SJSA1 (cell line): ENCODE results near the gene ZSCAN4. TPM values are rescaled to one million over a fixed set of nuclear protein-coding genes. Genes with fewer than 3 reads are reported as not detected.
A peak's percentile ranks its signal among the peaks of the same experiment; 100 is the strongest.

Source experiments
- DNase-seq, 2 experiments: peaks; one replicate each; pipeline ENCODE4 v3.0.0-alpha.2; 2015 to 2020; ENCODE audit warnings: low spot score in 2 of 2, low read depth in 1 of 2
- H3K27ac ChIP-seq: fragments of 250-450 bp; sonication (Bioruptor Pico); 2 replicates; pipeline ENCODE4 v1.5.1; 2020; ENCODE audit warnings: mild to moderate bottlenecking, moderate library complexity
- H3K27me3 ChIP-seq: fragments of 250-450 bp; sonication (Bioruptor Pico); replicated peaks from 2 replicates; pipeline ENCODE4 v1.5.1; 2020; ENCODE audit warnings: mild to moderate bottlenecking, moderate library complexity
- H3K36me3 ChIP-seq: fragments of 250-450 bp; sonication (Bioruptor Pico); 2 replicates; pipeline ENCODE4 v1.5.1; 2020; ENCODE audit warnings: mild to moderate bottlenecking
- H3K4me1 ChIP-seq: fragments of 250-450 bp; sonication (Bioruptor Pico); replicated peaks from 2 replicates; pipeline ENCODE4 v1.6.1; 2021; ENCODE audit warnings: mild to moderate bottlenecking
- H3K4me3 ChIP-seq: fragments of 250-450 bp; sonication (Bioruptor Pico); 2 replicates; pipeline ENCODE4 v1.5.1; 2020; ENCODE audit warnings: mild to moderate bottlenecking
- H3K9me3 ChIP-seq: fragments of 250-450 bp; sonication (Bioruptor Pico); replicated peaks from 2 replicates; pipeline ENCODE4 v1.5.1; 2020; ENCODE audit warnings: mild to moderate bottlenecking
- total RNA-seq: library from RNA; depleted of rRNA; stranded (reverse); fragments of >200 nt; shearing (Covaris generic); gene quantifications from 2 replicates; pipeline ENCODE4 v1.2.3, GENCODE V29; 2014

The ZSCAN4 gene
- total RNA-seq, 1 experiment from 2014 or later = not detected

- no peaks in the 10 kb centered on the region for H3K4me1 ChIP-seq
- no peak for DNase-seq
- H3K9me3 ChIP-seq = 0 out of 2 replicates have a peak, but pooled peaks cover 4% of the 10 kb centered on the region
- H3K27me3 ChIP-seq = no peaks in the 10 kb centered on the region
- H3K27ac ChIP-seq = no peak overlapping the region
- H3K4me3 ChIP-seq = no peak overlapping the region
- H3K36me3 ChIP-seq = no peaks in the 10 kb centered on the region
Measured at GRCh38 chr19:57655443-57655842, 13.3 kb upstream of the ZSCAN4 start.

- Histone ChIP-seq H3K4me1 (no peaks in the 10 kb centered on the region), H3K27ac (no peak overlapping the region), H3K4me3 (no peak overlapping the region), H3K9me3 (0 out of 2 replicates have a peak, but pooled peaks cover 4% of the 10 kb centered on the region), H3K27me3 (no peaks in the 10 kb centered on the region), H3K36me3 (no peaks in the 10 kb centered on the region)
- DNase-seq = no peak
Measured at GRCh38 chr19:57656346-57656745, 12.4 kb upstream of the ZSCAN4 start.

GRCh38 chr19:57664269-57665127, 4.2 kb upstream of the ZSCAN4 start:
- no peaks in the 10 kb centered on the region for H3K27me3 ChIP-seq
- H3K27ac ChIP-seq = no peak overlapping the region

GRCh38 chr19:57665261-57665806, 3.4 kb upstream of the ZSCAN4 start:
- no peak for DNase-seq
- H3K27ac ChIP-seq = no peak overlapping the region

More at GRCh38 chr19:57664269-57665127, 4.2 kb upstream of the ZSCAN4 start:
- DNase-seq = peak; percentile 44 to 45
- peak overlapping the region; percentile 42 for H3K4me3 ChIP-seq
- H3K9me3 ChIP-seq = 0 out of 2 replicates have a peak, but pooled peaks cover 4% of the 10 kb centered on the region
- H3K36me3 ChIP-seq = no peaks in the 10 kb centered on the region
- H3K4me1 ChIP-seq = peaks cover 6% of the 10 kb centered on the region; the same call in 1 of the 2 replicates

GRCh38 chr19:57667228-57667627, 1.5 kb upstream of the ZSCAN4 start:
- Histone ChIP-seq H3K36me3 (no peaks in the 10 kb centered on the region), H3K27ac (no peak overlapping the region), H3K4me1 (peaks cover 6% of the 10 kb centered on the region; the same call in 1 of the 2 replicates), H3K9me3 (no peaks in the 10 kb centered on the region), H3K4me3 (no peak overlapping the region), H3K27me3 (no peaks in the 10 kb centered on the region)
- DNase-seq = no peak

More at GRCh38 chr19:57665261-57665806, 3.4 kb upstream of the ZSCAN4 start:
- Histone ChIP-seq H3K36me3 (no peaks in the 10 kb centered on the region), H3K4me3 (no peak overlapping the region), H3K27me3 (no peaks in the 10 kb centered on the region), H3K4me1 (peaks cover 6% of the 10 kb centered on the region; the same call in 1 of the 2 replicates), H3K9me3 (no peaks in the 10 kb centered on the region)

- H3K36me3 ChIP-seq = no peaks in the 10 kb centered on the region
- H3K27me3 ChIP-seq = no peaks in the 10 kb centered on the region
- H3K9me3 ChIP-seq = peaks cover 2% of the 10 kb centered on the region; the same call in 1 of the 2 replicates
- H3K4me3 ChIP-seq = no peak overlapping the region
- H3K4me1 ChIP-seq = no peaks in the 10 kb centered on the region
- no peak for DNase-seq
- no peak overlapping the region for H3K27ac ChIP-seq
Measured at GRCh38 chr19:57671124-57671895, 2.6 kb downstream of the ZSCAN4 start.

GRCh38 chr19:57672466-57672865, 3.7 kb downstream of the ZSCAN4 start:
- Histone ChIP-seq H3K4me1 (no peaks in the 10 kb centered on the region), H3K27ac (no peak overlapping the region), H3K27me3 (no peaks in the 10 kb centered on the region), H3K9me3 (peaks cover 5% of the 10 kb centered on the region), H3K36me3 (no peaks in the 10 kb centered on the region), H3K4me3 (no peak overlapping the region)
- DNase-seq = no peak

- Histone ChIP-seq H3K27me3 (no peaks in the 10 kb centered on the region), H3K4me1 (no peaks in the 10 kb centered on the region), H3K36me3 (no peaks in the 10 kb centered on the region), H3K9me3 (peaks cover 8% of the 10 kb centered on the region), H3K4me3 (no peak overlapping the region), H3K27ac (no peak overlapping the region)
- no peak for DNase-seq
Measured at GRCh38 chr19:57675881-57676280, 7.1 kb downstream of the ZSCAN4 start.

- no peak for DNase-seq
- Histone ChIP-seq H3K4me1 (peaks cover 10% of the 10 kb centered on the region), H3K36me3 (peaks cover 54% of the 10 kb centered on the region), H3K27ac (peak overlapping the region; percentile 22; the same call in 1 of the 2 replicates), H3K27me3 (no peaks in the 10 kb centered on the region), H3K4me3 (peak overlapping the region; percentile 83), H3K9me3 (peaks cover 51% of the 10 kb centered on the region)
Measured at GRCh38 chr19:57682226-57682766, 13.6 kb downstream of the ZSCAN4 start.

GRCh38 chr19:57686727-57687126, 18.0 kb downstream of the ZSCAN4 start:
- Histone ChIP-seq H3K36me3 (peaks cover 80% of the 10 kb centered on the region), H3K4me1 (peaks cover 10% of the 10 kb centered on the region), H3K27me3 (no peaks in the 10 kb centered on the region), H3K27ac (no peak overlapping the region), H3K4me3 (no peak overlapping the region), H3K9me3 (peaks cover 81% of the 10 kb centered on the region)
- no peak for DNase-seq

GRCh38 chr19:57687363-57688010, 18.8 kb downstream of the ZSCAN4 start:
- DNase-seq = no peak
- Histone ChIP-seq H3K27ac (no peak overlapping the region), H3K36me3 (peaks cover 76% of the 10 kb centered on the region), H3K4me3 (no peak overlapping the region), H3K9me3 (peaks cover 75% of the 10 kb centered on the region), H3K4me1 (peaks cover 5% of the 10 kb centered on the region), H3K27me3 (no peaks in the 10 kb centered on the region)

- peaks cover 71% of the 10 kb centered on the region for H3K36me3 ChIP-seq
- H3K4me3 ChIP-seq = no peak overlapping the region
- H3K27me3 ChIP-seq = no peaks in the 10 kb centered on the region
- peaks cover 75% of the 10 kb centered on the region for H3K9me3 ChIP-seq
- DNase-seq = no peak
- no peak overlapping the region for H3K27ac ChIP-seq
- no peaks in the 10 kb centered on the region; the same call in 1 of the 2 replicates for H3K4me1 ChIP-seq
Measured at GRCh38 chr19:57688011-57688763, 19.5 kb downstream of the ZSCAN4 start.
